Measurements from ENCODE around the gene SLC15A1.

GRCh38 chr13:98665638-98665995, 86.9 kb downstream of the SLC15A1 start:
- TF ChIP-seq ZNF704 (tag by site-specific recombination; IDR thresholded peaks at IDR 0.05): no peak
- 0 out of 2 replicates have a peak, but pooled peaks have one; percentile 17 for TF ChIP-seq ZNF585B (tag by site-specific recombination; IDR thresholded peaks at IDR 0.05)
- no peak for TF ChIP-seq ZNF660 (tag by site-specific recombination; IDR thresholded peaks at IDR 0.05)
- TF ChIP-seq YY1 (tag by site-specific recombination; IDR thresholded peaks at IDR 0.05): no peak
- TF ChIP-seq CTCF (tag by site-specific recombination; IDR thresholded peaks at IDR 0.05): no peak
- no peak for TF ChIP-seq ZNF274 (IDR thresholded peaks at IDR 0.05; ENCODE audit: low read length)
- no peak for TF ChIP-seq ZNF274 (tag by site-specific recombination; IDR thresholded peaks at IDR 0.05; ENCODE audit: borderline replicate concordance)
- no peak for TF ChIP-seq HOXD13 (CRISPR knock-in tag; IDR thresholded peaks at IDR 0.05; ENCODE audit: borderline replicate concordance)
- TF ChIP-seq ZBTB17 (tag by site-specific recombination; IDR thresholded peaks at IDR 0.05): no peak
- no peak for TF ChIP-seq ZNF449 (tag by site-specific recombination; IDR thresholded peaks at IDR 0.05)

Data from HEK293 (cell line).